WTC11 (cell line): ENCODE results near the gene PRRC2B. TPM values are rescaled to one million over a fixed set of nuclear protein-coding genes. Genes with fewer than 3 reads are reported as not detected.

Experiments used
- ATAC-seq: fragments of 200-7000 bp; cut with Tn5 transposase; 2 replicates; pipeline ENCODE4 v1.10.0; 2021; ENCODE audit warnings: mild to moderate bottlenecking, moderate library complexity
- CTCF ChIA-PET: fragments of 300-600 bp; sonication (Branson Sonifier 250); formaldehyde crosslinking; loops from one replicate; lab custom pipeline; 2021; ENCODE audit warnings: antibody characterized with exemption; lab: Charles Lee
- POLR2A ChIA-PET: fragments of 350-600 bp; sonication (Branson Sonifier 250); formaldehyde crosslinking; loops from one replicate; lab custom pipeline; 2021; ENCODE audit warnings: antibody characterized with exemption; lab: Charles Lee
- DNase-seq: peaks from one replicate; pipeline ENCODE4 v3.0.0; 2021; ENCODE audit warnings: low spot score
- H3K27ac Mint-ChIP-seq: 2 replicates; pipeline ENCODE4 v1.8.0; 2021; ENCODE audit warnings: mixed read lengths
- H3K27me3 Mint-ChIP-seq: 2 replicates; pipeline ENCODE4 v1.8.0; 2021; ENCODE audit warnings: low read depth, mild to moderate bottlenecking, moderate library complexity, mixed read lengths
- H3K36me3 Mint-ChIP-seq: 2 replicates; pipeline ENCODE4 v1.8.0; 2021; ENCODE audit warnings: mixed read lengths
- H3K4me1 Mint-ChIP-seq: 2 replicates; pipeline ENCODE4 v1.8.0; 2022; ENCODE audit warnings: mixed read lengths
- H3K4me3 Mint-ChIP-seq: 2 replicates; pipeline ENCODE4 v1.8.0; 2021; ENCODE audit warnings: mild to moderate bottlenecking, moderate library complexity, mixed read lengths
- H3K9me3 Mint-ChIP-seq: 2 replicates; pipeline ENCODE4 v1.8.0; 2021; ENCODE audit warnings: mixed read lengths
- CREB1 ChIP-seq: sonication (generic); formaldehyde crosslinking; IDR thresholded peaks from 2 replicates; pipeline ENCODE4 v1.8.0; 2023; ENCODE audit warnings: mild to moderate bottlenecking, missing genetic modification reagents
- ESRRA ChIP-seq: sonication (generic); formaldehyde crosslinking; IDR thresholded peaks from 2 replicates; pipeline ENCODE4 v1.8.1; 2022; ENCODE audit warnings: mild to moderate bottlenecking, missing genetic modification reagents, borderline replicate concordance
- FOXJ3 ChIP-seq: sonication (generic); formaldehyde crosslinking; IDR thresholded peaks from 2 replicates; pipeline ENCODE4 v1.9.0; 2021; ENCODE audit warnings: missing genetic modification reagents, mild to moderate bottlenecking, borderline replicate concordance
- FOXK1 ChIP-seq: sonication (generic); formaldehyde crosslinking; IDR thresholded peaks from 2 replicates; pipeline ENCODE4 v1.8.0; 2022; ENCODE audit warnings: mild to moderate bottlenecking, moderate library complexity, missing genetic modification reagents
- GABPB1 ChIP-seq: sonication (generic); formaldehyde crosslinking; IDR thresholded peaks from 2 replicates; pipeline ENCODE4 v1.8.1; 2023; ENCODE audit warnings: mild to moderate bottlenecking, missing genetic modification reagents
- JAZF1 ChIP-seq: fragments of 250-450 bp; sonication (Bioruptor Pico); IDR thresholded peaks from 2 replicates; pipeline ENCODE4 v1.9.0; 2021; ENCODE audit warnings: moderate library complexity, mild to moderate bottlenecking, inconsistent platforms
- MYBL2 ChIP-seq: sonication (generic); formaldehyde crosslinking; IDR thresholded peaks from 2 replicates; pipeline ENCODE4 v1.8.1; 2023; ENCODE audit warnings: mild to moderate bottlenecking, moderate library complexity, missing genetic modification reagents
- NR3C1 ChIP-seq: sonication (generic); formaldehyde crosslinking; conservative IDR thresholded peaks from 2 replicates; pipeline ENCODE4 v1.8.1; 2023; ENCODE audit warnings: low read depth, mild to moderate bottlenecking, missing genetic modification reagents
- OVOL2 ChIP-seq: fragments of 250-450 bp; sonication (Bioruptor Pico); IDR thresholded peaks from 2 replicates; pipeline ENCODE4 v1.9.0; 2021; ENCODE audit warnings: mild to moderate bottlenecking, borderline replicate concordance
- RELA ChIP-seq: sonication (generic); formaldehyde crosslinking; IDR thresholded peaks from 2 replicates; pipeline ENCODE4 v1.8.1; 2022; ENCODE audit warnings: missing genetic modification reagents, mild to moderate bottlenecking, borderline replicate concordance
- RORB ChIP-seq: fragments of 250-450 bp; sonication (Bioruptor Pico); IDR thresholded peaks from 2 replicates; pipeline ENCODE4 v1.9.0; 2021; ENCODE audit warnings: mild to moderate bottlenecking
- ZNF121 ChIP-seq: sonication (generic); formaldehyde crosslinking; IDR thresholded peaks from 2 replicates; pipeline ENCODE4 v1.8.0; 2023; ENCODE audit warnings: missing genetic modification reagents
- ZNF219 ChIP-seq: sonication (generic); formaldehyde crosslinking; IDR thresholded peaks from 2 replicates; pipeline ENCODE4 v1.8.0; 2023; ENCODE audit warnings: missing genetic modification reagents, mild to moderate bottlenecking, borderline replicate concordance
- ZNF396 ChIP-seq: fragments of 250-450 bp; sonication (Bioruptor Pico); IDR thresholded peaks from 2 replicates; pipeline ENCODE4 v1.8.0; 2021; ENCODE audit warnings: mild to moderate bottlenecking, moderate library complexity, borderline replicate concordance
- total RNA-seq: library from RNA; stranded (reverse); gene quantifications from 3 replicates; pipeline ENCODE4 v1.2.3, GENCODE V29; 2021
- TF ChIP-seq, protein P1 (sequence below): sonication (generic); formaldehyde crosslinking; IDR thresholded peaks from 2 replicates; pipeline ENCODE4 v1.8.1; 2023; ENCODE audit warnings: mild to moderate bottlenecking, missing genetic modification reagents, borderline replicate concordance
- TF ChIP-seq, protein P2 (sequence below): sonication (generic); formaldehyde crosslinking; IDR thresholded peaks from 2 replicates; pipeline ENCODE4 v1.8.1; 2023; ENCODE audit warnings: mild to moderate bottlenecking, missing genetic modification reagents
- TF ChIP-seq, protein P3 (sequence below): sonication (generic); formaldehyde crosslinking; IDR thresholded peaks from 2 replicates; pipeline ENCODE4 v1.8.1; 2023; ENCODE audit warnings: mild to moderate bottlenecking, moderate library complexity, missing genetic modification reagents
- TF ChIP-seq, protein P4 (sequence below): fragments of 200-600 bp; IDR thresholded peaks from 2 replicates; pipeline ENCODE4 v1.8.0; 2022; ENCODE audit warnings: antibody characterized with exemption
- TF ChIP-seq, protein P5 (sequence below): fragments of 250-450 bp; sonication (Bioruptor Pico); IDR thresholded peaks from 2 replicates; pipeline ENCODE4 v1.9.0; 2021; ENCODE audit warnings: mild to moderate bottlenecking
- TF ChIP-seq, protein P6 (sequence below): fragments of 250-450 bp; sonication (Bioruptor Pico); IDR thresholded peaks from 2 replicates; pipeline ENCODE4 v2.1.2; 2022; ENCODE audit warnings: mild to moderate bottlenecking, moderate library complexity

Gene PRRC2B
- total RNA-seq, 1 experiment from 2014 or later, result 272 TPM

DNA sequence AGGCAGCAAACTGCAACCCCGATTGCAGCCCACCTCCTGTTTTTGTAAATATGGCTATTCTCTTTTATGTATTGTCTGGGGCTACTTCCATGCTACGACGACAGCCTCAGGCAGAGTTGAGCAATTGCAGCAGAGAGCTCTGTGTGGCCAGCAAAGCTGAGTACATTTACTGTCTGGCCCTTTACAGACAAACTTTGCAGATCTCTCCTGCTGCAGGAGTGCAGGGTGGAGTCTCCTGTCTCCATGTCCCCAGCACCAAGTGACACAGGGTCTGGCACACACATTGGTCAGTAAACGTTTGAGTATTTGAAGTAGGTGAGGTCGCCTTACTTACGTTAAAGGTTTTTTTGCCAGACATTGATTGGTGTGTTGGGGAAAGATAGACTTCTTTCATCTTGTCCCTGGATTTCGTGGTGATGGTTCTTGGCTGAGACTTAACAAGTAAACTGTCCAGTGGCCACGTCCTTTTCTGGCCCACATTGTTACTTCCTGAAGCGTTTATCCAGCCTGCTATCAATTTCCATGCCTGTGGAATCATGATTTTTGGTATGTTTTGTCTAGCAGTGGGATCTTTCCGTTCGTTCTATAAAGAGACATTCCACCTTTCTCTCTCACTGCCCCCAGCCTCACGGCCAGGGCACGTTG lies 27.2 kb downstream of the PRRC2B start:
- DNase-seq (no peak), ATAC-seq (peak; percentile 29)
- ChIA-PET POLR2A (interaction anchor here (0.5 to 1.3 kb wide), 2 partner anchors 14 to 60 kb away, joined by 3 to 6 read pairs; no protein-coding TSS in a partner anchor), CTCF (interaction anchor here (0.6 to 1.3 kb wide), 7 partner anchors 14 to 71 kb away, joined by 3 to 8 read pairs (median 3); no protein-coding TSS in a partner anchor)
- Mint-ChIP-seq H3K4me3 (peak overlapping the region; percentile 12), H3K9me3 (no peaks in the 10 kb centered on the region), H3K27ac (peak overlapping the region; percentile 94), H3K36me3 (peaks cover 6% of the 10 kb centered on the region), H3K4me1 (peaks cover 77% of the 10 kb centered on the region), H3K27me3 (no peaks in the 10 kb centered on the region)
- TF ChIP-seq GABPB1 (CRISPR knock-in tag) (peak; percentile 46; the same call in 1 of the 2 replicates), FOXK1 (CRISPR knock-in tag) (0 out of 2 replicates have a peak, but pooled peaks have one; percentile 2)
- TF ChIP-seq, protein P1, sequence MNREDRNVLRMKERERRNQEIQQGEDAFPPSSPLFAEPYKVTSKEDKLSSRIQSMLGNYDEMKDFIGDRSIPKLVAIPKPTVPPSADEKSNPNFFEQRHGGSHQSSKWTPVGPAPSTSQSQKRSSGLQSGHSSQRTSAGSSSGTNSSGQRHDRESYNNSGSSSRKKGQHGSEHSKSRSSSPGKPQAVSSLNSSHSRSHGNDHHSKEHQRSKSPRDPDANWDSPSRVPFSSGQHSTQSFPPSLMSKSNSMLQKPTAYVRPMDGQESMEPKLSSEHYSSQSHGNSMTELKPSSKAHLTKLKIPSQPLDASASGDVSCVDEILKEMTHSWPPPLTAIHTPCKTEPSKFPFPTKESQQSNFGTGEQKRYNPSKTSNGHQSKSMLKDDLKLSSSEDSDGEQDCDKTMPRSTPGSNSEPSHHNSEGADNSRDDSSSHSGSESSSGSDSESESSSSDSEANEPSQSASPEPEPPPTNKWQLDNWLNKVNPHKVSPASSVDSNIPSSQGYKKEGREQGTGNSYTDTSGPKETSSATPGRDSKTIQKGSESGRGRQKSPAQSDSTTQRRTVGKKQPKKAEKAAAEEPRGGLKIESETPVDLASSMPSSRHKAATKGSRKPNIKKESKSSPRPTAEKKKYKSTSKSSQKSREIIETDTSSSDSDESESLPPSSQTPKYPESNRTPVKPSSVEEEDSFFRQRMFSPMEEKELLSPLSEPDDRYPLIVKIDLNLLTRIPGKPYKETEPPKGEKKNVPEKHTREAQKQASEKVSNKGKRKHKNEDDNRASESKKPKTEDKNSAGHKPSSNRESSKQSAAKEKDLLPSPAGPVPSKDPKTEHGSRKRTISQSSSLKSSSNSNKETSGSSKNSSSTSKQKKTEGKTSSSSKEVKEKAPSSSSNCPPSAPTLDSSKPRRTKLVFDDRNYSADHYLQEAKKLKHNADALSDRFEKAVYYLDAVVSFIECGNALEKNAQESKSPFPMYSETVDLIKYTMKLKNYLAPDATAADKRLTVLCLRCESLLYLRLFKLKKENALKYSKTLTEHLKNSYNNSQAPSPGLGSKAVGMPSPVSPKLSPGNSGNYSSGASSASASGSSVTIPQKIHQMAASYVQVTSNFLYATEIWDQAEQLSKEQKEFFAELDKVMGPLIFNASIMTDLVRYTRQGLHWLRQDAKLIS (CRISPR knock-in tag), result no peak

DNA sequence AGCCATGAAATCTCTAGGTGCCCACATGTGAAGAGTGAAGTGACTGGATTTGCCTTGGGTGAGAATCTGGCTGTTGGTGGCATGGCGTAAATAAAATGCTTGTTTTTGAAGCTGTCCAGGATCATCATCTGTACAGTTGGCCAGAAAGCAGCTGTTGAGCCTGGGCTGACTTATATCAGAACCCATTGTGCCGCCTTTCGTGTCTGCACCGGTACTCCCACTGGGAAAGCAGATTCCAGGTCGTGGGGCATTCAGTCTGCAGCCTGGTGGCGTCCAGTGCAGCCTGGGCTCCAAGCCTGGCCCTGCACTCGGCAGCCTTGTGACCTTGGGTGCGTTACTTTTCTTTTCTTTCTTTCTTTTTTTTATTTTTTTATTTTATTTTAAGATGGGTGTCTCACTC lies 27.8 kb downstream of the PRRC2B start:
- CTCF ChIA-PET, result no interaction called here
- DNase-seq, result no peak
- POLR2A ChIA-PET, result interaction anchor here (0.5 kb wide), 1 partner anchor 60 kb away, joined by 3 read pairs; no protein-coding TSS in a partner anchor
- no peak for ATAC-seq
- TF ChIP-seq RORB (CRISPR knock-in tag) (no peak), ESRRA (CRISPR knock-in tag) (no peak), OVOL2 (CRISPR knock-in tag) (no peak)
- Mint-ChIP-seq H3K4me3 (peak overlapping the region; percentile 12; the same call in 1 of the 2 replicates), H3K4me1 (peaks cover 75% of the 10 kb centered on the region), H3K27ac (peak overlapping the region; percentile 94), H3K36me3 (peaks cover 8% of the 10 kb centered on the region; the same call in 1 of the 2 replicates), H3K9me3 (no peaks in the 10 kb centered on the region), H3K27me3 (no peaks in the 10 kb centered on the region)

DNA sequence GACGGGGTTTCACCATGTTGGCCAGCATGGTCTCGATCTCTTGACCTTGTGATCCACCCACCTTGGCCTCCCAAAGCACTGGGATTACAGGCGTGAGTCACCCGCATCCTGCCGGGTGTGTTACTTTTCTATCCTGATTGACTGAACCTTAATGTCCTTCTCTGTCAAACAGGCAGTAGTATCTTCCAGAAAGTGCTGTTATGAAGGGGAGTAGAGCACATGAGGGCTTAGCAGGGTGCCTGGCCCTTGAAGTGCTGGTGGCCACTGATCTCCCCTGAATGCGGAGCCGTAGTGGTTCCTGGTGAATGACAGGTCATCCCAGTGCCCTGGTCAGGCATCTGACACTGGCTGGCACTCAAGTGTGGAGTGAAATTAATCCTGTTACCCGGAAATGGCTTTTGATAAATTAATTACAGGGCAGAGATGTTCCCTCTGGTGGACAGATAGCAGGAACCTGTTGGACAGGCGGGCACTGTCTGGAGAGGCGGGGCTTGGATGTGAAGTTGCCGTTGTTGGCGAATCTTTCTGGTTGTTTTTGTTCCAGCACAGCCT lies 28.4 kb downstream of the PRRC2B start:
- Mint-ChIP-seq H3K9me3 (no peaks in the 10 kb centered on the region), H3K27me3 (no peaks in the 10 kb centered on the region), H3K4me1 (peaks cover 73% of the 10 kb centered on the region), H3K27ac (peak overlapping the region; percentile 94), H3K36me3 (peaks cover 8% of the 10 kb centered on the region; the same call in 1 of the 2 replicates), H3K4me3 (peak overlapping the region; percentile 6; the same call in 1 of the 2 replicates)
- DNase-seq (no peak), ATAC-seq (no peak)
- POLR2A ChIA-PET, result no interaction called here
- CTCF ChIA-PET, result interaction anchor here (1.5 kb wide), 1 partner anchor 86 kb away, joined by 5 read pairs; no protein-coding TSS in a partner anchor
- no peak for TF ChIP-seq RORB (CRISPR knock-in tag)
- no peak for TF ChIP-seq ZNF396 (CRISPR knock-in tag)
- TF ChIP-seq, protein P2, sequence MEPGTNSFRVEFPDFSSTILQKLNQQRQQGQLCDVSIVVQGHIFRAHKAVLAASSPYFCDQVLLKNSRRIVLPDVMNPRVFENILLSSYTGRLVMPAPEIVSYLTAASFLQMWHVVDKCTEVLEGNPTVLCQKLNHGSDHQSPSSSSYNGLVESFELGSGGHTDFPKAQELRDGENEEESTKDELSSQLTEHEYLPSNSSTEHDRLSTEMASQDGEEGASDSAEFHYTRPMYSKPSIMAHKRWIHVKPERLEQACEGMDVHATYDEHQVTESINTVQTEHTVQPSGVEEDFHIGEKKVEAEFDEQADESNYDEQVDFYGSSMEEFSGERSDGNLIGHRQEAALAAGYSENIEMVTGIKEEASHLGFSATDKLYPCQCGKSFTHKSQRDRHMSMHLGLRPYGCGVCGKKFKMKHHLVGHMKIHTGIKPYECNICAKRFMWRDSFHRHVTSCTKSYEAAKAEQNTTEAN, result no peak
- TF ChIP-seq ZNF219 (CRISPR knock-in tag), result no peak
- no peak for TF ChIP-seq NR3C1 (CRISPR knock-in tag)
- TF ChIP-seq, protein P3, sequence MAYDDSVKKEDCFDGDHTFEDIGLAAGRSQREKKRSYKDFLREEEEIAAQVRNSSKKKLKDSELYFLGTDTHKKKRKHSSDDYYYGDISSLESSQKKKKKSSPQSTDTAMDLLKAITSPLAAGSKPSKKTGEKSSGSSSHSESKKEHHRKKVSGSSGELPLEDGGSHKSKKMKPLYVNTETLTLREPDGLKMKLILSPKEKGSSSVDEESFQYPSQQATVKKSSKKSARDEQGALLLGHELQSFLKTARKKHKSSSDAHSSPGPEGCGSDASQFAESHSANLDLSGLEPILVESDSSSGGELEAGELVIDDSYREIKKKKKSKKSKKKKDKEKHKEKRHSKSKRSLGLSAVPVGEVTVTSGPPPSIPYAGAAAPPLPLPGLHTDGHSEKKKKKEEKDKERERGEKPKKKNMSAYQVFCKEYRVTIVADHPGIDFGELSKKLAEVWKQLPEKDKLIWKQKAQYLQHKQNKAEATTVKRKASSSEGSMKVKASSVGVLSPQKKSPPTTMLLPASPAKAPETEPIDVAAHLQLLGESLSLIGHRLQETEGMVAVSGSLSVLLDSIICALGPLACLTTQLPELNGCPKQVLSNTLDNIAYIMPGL (CRISPR knock-in tag), result no peak
- TF ChIP-seq, protein P4, sequence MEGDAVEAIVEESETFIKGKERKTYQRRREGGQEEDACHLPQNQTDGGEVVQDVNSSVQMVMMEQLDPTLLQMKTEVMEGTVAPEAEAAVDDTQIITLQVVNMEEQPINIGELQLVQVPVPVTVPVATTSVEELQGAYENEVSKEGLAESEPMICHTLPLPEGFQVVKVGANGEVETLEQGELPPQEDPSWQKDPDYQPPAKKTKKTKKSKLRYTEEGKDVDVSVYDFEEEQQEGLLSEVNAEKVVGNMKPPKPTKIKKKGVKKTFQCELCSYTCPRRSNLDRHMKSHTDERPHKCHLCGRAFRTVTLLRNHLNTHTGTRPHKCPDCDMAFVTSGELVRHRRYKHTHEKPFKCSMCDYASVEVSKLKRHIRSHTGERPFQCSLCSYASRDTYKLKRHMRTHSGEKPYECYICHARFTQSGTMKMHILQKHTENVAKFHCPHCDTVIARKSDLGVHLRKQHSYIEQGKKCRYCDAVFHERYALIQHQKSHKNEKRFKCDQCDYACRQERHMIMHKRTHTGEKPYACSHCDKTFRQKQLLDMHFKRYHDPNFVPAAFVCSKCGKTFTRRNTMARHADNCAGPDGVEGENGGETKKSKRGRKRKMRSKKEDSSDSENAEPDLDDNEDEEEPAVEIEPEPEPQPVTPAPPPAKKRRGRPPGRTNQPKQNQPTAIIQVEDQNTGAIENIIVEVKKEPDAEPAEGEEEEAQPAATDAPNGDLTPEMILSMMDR, result no peak
- no peak for TF ChIP-seq JAZF1 (CRISPR knock-in tag)
- TF ChIP-seq CREB1, result no peak
- TF ChIP-seq ZNF121 (CRISPR knock-in tag), result no peak
- TF ChIP-seq, protein P5, sequence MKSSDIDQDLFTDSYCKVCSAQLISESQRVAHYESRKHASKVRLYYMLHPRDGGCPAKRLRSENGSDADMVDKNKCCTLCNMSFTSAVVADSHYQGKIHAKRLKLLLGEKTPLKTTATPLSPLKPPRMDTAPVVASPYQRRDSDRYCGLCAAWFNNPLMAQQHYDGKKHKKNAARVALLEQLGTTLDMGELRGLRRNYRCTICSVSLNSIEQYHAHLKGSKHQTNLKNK (CRISPR knock-in tag), result no peak
- TF ChIP-seq FOXJ3 (CRISPR knock-in tag), result no peak
- TF ChIP-seq FOXK1 (CRISPR knock-in tag), result no peak
- TF ChIP-seq, protein P6, sequence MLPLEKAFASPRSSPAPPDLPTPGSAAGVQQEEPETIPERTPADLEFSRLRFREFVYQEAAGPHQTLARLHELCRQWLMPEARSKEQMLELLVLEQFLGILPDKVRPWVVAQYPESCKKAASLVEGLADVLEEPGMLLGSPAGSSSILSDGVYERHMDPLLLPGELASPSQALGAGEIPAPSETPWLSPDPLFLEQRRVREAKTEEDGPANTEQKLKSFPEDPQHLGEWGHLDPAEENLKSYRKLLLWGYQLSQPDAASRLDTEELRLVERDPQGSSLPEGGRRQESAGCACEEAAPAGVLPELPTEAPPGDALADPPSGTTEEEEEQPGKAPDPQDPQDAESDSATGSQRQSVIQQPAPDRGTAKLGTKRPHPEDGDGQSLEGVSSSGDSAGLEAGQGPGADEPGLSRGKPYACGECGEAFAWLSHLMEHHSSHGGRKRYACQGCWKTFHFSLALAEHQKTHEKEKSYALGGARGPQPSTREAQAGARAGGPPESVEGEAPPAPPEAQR (CRISPR knock-in tag), result no peak
- no peak for TF ChIP-seq RELA (CRISPR knock-in tag)
- TF ChIP-seq MYBL2 (CRISPR knock-in tag), result no peak
